ENCODE measurements around the gene PCNT. TPM values are rescaled to one million over a fixed set of nuclear protein-coding genes. Genes with fewer than 3 reads are reported as not detected.
"Not testable (repeated sequence)": the region's sequence is repeated elsewhere in the genome, so short reads cannot be mapped to it uniquely, and the experiment has no call there.

PCNT gene
- total RNA-seq, 2 experiments from 2014 or later = 42.1 to 42.7 TPM

DNA sequence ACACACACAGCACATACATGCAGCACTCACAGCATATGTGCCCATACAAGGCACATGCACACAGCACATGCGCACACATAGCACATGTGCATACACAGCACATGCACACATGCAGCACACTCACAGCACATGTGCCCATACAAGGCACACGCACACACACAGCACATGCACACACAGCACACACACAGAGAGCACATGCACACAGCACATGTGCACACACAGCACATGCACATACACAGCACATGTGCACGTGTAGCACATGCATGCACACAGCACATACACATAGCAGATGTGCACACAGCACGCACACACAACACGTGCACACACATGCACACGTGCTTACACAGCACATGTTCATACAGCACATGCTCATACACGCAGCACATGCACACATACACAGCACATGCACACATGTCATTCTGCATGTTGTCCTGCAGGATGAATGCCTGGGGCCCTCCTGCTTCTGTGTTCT is 48.1 kb downstream of the PCNT start:
- Mint-ChIP-seq H3K36me3 (ENCODE audit: low read depth) (peaks cover 10% of the 10 kb centered on the region), H3K27me3 (ENCODE audit: low read depth) (no peaks in the 10 kb centered on the region), H3K4me3 (no peak overlapping the region), H3K27ac (no peak overlapping the region), H3K4me1 (ENCODE audit: low read depth) (peaks cover 18% of the 10 kb centered on the region), H3K9me3 (no peaks in the 10 kb centered on the region)
- DNase-seq = no peak
- CTCF ChIA-PET = no interaction called here
- intact Hi-C loops (cut with micrococcal nuclease) = no loop called here

DNA sequence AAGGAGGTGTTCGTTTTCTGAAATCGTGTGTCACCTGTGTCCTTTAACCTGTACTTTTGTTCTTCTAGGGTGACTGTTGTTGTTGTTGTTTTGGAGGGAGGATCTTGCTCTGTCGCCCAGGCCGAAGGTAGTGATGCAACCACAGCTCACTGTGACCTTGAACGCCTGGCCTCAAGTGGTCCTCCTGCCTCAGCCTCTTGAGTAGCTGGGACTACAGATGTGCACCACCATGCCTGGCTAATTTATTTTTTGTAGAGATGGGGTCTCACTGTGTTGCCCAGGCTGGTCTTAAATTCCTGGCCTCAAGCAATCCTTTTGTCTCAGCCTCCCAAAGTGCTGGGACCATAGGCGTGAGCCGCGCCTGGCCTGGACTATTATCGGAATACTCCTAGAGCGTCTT is 49.0 kb downstream of the PCNT start:
- H3K27ac Mint-ChIP-seq; DNase-seq; H3K4me3 Mint-ChIP-seq; H3K9me3 Mint-ChIP-seq; H3K27me3 Mint-ChIP-seq (ENCODE audit: low read depth); intact Hi-C loops (cut with micrococcal nuclease); H3K36me3 Mint-ChIP-seq (ENCODE audit: low read depth); CTCF ChIA-PET: not testable (repeated sequence)
- peaks cover 15% of the 10 kb centered on the region for H3K4me1 Mint-ChIP-seq (ENCODE audit: low read depth)

DNA sequence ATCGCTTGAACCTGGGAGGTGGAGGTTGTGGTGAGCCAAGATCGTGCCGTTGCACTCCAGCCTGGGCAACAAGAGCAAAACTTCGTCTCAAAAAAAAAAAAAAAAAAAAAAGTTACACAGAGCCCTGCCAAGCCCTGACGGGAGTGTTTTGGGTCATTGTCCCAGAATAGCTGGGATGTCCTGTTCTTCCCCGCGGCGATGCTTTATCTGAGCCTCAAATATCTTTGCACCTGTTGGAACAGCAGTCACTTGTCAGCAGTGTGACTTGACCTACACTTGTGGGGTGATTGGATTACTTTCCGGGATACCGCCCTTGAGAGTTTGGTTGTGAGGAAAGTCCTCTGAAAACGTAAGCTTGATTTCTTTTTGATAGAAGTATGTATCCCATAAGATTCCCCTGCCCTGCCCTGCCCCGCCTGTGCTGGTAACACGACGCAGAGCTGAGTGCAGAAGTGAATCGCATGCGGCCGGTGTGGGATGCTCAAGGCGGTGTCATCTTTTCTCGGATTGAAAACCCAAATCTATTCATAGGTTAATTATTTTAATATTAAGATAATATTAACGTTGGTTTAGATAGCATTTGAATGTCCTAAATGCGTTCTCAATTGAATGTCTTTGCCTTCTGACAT is 50.9 kb downstream of the PCNT start:
- no peak overlapping the region for H3K4me3 Mint-ChIP-seq
- no peak overlapping the region for H3K27ac Mint-ChIP-seq
- DNase-seq = no peak
- intact Hi-C loops (cut with micrococcal nuclease) = no loop called here
- no peaks in the 10 kb centered on the region for H3K4me1 Mint-ChIP-seq (ENCODE audit: low read depth)
- peaks cover 21% of the 10 kb centered on the region for H3K36me3 Mint-ChIP-seq (ENCODE audit: low read depth)
- no peaks in the 10 kb centered on the region for H3K9me3 Mint-ChIP-seq
- CTCF ChIA-PET = no interaction called here
- no peaks in the 10 kb centered on the region for H3K27me3 Mint-ChIP-seq (ENCODE audit: low read depth)

DNA sequence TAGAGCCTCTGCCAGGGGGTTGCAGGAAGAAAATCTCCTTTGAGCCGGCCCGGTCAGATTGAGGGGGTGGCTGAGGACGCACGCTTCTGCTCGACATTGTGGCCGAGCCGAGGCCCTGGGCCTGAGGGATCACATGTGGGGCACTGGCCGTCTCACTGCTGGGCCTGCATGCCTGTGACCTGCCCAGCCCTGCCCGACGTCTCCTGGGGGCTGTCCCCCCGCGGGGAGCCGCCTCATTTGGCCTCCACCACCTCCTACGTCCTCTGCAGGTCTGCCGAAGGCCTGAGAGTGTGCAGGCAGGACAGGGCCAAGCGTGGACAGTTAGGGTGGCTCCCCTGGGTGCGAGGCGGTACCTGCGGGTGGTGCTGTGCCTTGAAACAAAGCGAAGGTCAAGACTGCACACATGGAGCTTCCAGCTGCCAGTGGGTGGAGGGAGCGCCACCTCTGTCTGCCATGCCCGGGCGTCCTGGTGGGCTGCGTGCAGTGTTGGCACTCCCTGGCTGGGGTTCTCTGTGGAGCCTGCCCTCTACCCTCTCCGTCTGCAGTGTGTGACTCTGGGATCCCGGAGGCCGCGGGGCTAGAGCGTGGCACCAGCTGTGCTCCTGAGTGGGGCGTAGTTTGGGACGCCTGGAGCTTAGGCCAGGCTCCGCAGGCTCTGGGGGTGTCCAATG is 51.7 kb downstream of the PCNT start:
- Mint-ChIP-seq H3K4me1 (ENCODE audit: low read depth) (no peaks in the 10 kb centered on the region), H3K4me3 (no peak overlapping the region), H3K27me3 (ENCODE audit: low read depth) (no peaks in the 10 kb centered on the region), H3K27ac (no peak overlapping the region), H3K36me3 (ENCODE audit: low read depth) (peaks cover 21% of the 10 kb centered on the region), H3K9me3 (no peaks in the 10 kb centered on the region)
- intact Hi-C loops (cut with micrococcal nuclease) = no loop called here
- no peak for DNase-seq
- CTCF ChIA-PET = no interaction called here

DNA sequence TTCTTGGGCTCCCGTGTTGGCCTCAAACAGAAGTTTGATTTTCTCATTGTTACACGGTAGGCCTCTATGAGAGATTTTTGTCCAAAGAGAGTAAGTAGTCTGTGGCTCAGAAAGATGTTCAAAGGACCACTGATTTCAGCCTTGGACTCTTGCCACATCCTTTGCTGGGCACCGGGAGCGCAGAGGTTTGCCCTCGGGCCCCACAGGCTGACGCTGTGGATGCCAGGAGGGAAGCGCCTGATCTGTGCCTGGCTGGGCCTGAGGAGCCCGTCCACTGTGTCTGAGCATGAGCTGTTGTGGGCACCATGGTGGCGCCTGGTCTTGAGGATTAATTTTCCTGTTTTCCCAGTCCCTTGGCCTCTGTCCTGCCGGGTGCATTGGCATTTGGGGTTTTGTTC is 52.3 kb downstream of the PCNT start:
- H3K4me3 Mint-ChIP-seq = no peak overlapping the region
- H3K4me1 Mint-ChIP-seq (ENCODE audit: low read depth) = no peaks in the 10 kb centered on the region
- intact Hi-C loops (cut with micrococcal nuclease) = no loop called here
- H3K27ac Mint-ChIP-seq = no peak overlapping the region
- H3K9me3 Mint-ChIP-seq = no peaks in the 10 kb centered on the region
- CTCF ChIA-PET = no interaction called here
- no peaks in the 10 kb centered on the region for H3K27me3 Mint-ChIP-seq (ENCODE audit: low read depth)
- DNase-seq = no peak
- peaks cover 22% of the 10 kb centered on the region for H3K36me3 Mint-ChIP-seq (ENCODE audit: low read depth)

DNA sequence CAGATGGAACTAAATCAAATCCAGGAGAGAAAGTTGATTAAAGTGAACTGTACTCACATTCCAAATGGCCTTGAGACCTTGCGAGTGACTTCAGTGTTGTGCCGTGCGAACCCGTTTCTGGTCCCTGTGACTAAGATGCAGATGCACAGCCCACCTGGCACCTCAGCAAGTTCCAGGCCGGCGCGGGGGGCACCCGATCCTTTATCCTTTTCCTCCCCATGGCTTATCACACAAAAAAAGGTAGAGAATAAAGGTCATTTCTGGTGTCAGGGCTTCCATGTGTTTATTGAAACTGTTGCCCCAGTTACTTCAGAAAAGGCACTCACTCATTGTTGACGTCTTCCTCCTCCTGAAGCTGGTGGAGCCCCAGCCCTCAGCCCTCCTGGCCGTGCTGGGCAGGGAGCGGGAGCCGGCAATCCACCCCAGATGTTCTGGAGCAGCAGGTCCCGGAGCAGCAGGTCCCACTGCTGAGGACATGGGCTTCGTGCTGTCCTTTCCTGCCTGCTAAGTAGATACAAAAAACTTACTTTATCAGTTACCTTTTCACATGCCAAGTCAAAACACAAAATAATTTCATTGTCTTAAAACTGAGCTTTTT is 53.0 kb downstream of the PCNT start:
- DNase-seq = no peak
- H3K27ac Mint-ChIP-seq = no peak overlapping the region
- peaks cover 3% of the 10 kb centered on the region for H3K9me3 Mint-ChIP-seq
- no peak overlapping the region for H3K4me3 Mint-ChIP-seq
- H3K27me3 Mint-ChIP-seq (ENCODE audit: low read depth) = no peaks in the 10 kb centered on the region
- intact Hi-C loops (cut with micrococcal nuclease) = no loop called here
- no peaks in the 10 kb centered on the region for H3K4me1 Mint-ChIP-seq (ENCODE audit: low read depth)
- CTCF ChIA-PET = no interaction called here
- peaks cover 27% of the 10 kb centered on the region for H3K36me3 Mint-ChIP-seq (ENCODE audit: low read depth)

DNA sequence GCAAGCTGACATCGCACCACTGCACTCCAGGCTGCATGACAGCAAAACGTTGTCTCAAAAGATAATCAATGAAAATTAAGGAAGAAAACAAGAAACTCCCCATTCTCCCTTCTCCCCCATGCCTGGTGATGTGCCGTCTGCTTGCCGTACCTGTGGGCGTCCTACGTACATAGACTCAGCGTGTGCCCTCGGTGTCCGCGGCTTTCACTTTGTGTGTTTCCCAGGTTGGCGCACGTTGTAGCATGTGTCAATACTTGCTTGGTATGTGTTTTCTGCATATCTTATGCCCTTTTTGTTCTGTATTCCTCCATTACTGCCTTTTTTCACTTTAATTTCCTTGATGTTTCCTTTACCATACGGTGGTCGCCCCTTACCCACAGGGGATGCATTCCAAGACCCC is 53.8 kb downstream of the PCNT start:
- H3K4me1 Mint-ChIP-seq (ENCODE audit: low read depth) = no peaks in the 10 kb centered on the region
- H3K4me3 Mint-ChIP-seq = no peak overlapping the region
- DNase-seq = no peak
- H3K36me3 Mint-ChIP-seq (ENCODE audit: low read depth) = peaks cover 35% of the 10 kb centered on the region
- H3K27ac Mint-ChIP-seq = no peak overlapping the region
- H3K27me3 Mint-ChIP-seq (ENCODE audit: low read depth) = no peaks in the 10 kb centered on the region
- CTCF ChIA-PET = no interaction called here
- H3K9me3 Mint-ChIP-seq = peaks cover 11% of the 10 kb centered on the region
- intact Hi-C loops (cut with micrococcal nuclease) = no loop called here

DNA sequence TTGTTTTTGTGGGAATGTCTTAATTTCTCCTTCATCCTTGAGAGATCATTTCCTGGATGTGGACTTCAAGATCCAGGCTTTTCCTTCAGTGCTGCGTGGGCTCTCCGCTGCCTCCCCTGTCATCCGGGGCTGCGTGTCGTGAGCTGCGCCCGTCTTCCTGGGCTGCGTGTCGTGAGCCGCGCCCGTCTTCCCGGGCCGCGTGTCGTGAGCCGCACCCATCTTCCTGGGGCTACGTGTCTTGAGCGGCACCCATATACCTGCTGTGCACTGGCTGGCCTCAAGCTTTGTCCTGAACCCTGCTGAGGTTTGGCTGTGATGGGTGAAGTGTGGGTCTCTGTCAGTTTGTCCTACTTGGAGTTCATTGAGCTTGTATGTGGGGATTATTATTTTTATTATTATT is 55.1 kb downstream of the PCNT start:
- Mint-ChIP-seq H3K4me3 (no peak overlapping the region), H3K4me1 (ENCODE audit: low read depth) (no peaks in the 10 kb centered on the region), H3K27ac (no peak overlapping the region), H3K27me3 (ENCODE audit: low read depth) (no peaks in the 10 kb centered on the region), H3K36me3 (ENCODE audit: low read depth) (peaks cover 48% of the 10 kb centered on the region), H3K9me3 (peaks cover 19% of the 10 kb centered on the region)
- intact Hi-C loops (cut with micrococcal nuclease) = no loop called here
- CTCF ChIA-PET = no interaction called here
- no peak for DNase-seq

DNA sequence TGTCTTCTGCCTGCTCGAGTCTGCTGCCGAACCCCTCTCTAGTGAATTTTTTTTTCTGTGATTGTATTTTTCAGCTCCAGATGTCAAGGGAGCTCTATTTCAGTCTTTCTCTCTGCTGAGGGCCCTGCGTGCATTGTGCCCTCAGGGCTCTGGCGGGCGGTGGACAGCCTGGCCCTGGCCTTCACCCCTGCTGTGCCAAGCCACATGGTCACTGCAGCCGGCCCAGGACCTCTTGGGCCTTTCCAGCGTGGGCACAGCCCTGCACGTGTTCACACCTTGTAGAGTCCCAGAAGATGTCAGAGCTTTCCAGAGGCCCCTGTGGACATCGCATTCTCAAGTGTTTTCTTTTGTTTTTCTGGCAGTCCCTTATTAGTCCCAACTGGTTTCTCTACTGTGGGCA is 55.7 kb downstream of the PCNT start:
- Mint-ChIP-seq H3K4me3 (no peak overlapping the region), H3K4me1 (ENCODE audit: low read depth) (no peaks in the 10 kb centered on the region), H3K27me3 (ENCODE audit: low read depth) (no peaks in the 10 kb centered on the region), H3K36me3 (ENCODE audit: low read depth) (peaks cover 54% of the 10 kb centered on the region), H3K9me3 (peaks cover 25% of the 10 kb centered on the region), H3K27ac (no peak overlapping the region)
- DNase-seq = no peak
- CTCF ChIA-PET = no interaction called here
- intact Hi-C loops (cut with micrococcal nuclease) = no loop called here

DNA sequence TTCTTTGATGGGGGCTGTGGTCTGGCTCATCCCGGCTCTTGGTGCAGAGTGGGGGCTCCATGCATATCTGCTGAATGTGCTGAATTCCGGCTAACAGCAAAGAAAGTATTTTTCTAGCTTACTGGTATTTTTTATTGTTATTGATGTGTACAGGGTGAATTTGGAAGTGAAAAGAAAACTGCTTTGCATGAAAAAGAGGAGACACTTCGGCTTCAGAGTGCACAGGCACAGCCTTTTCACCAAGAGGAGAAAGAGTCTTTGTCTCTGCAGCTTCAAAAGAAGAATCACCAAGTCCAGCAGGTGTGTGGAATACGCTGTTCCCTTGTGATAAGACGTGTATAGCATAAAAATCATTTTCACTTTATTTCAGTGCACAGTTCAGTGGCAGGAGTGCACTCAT is 57.6 kb downstream of the PCNT start:
- CTCF ChIA-PET = no interaction called here
- intact Hi-C loops (cut with micrococcal nuclease) = no loop called here
- no peak for DNase-seq
- Mint-ChIP-seq H3K27me3 (ENCODE audit: low read depth) (no peaks in the 10 kb centered on the region), H3K9me3 (peaks cover 26% of the 10 kb centered on the region), H3K36me3 (ENCODE audit: low read depth) (peaks cover 63% of the 10 kb centered on the region), H3K4me1 (ENCODE audit: low read depth) (no peaks in the 10 kb centered on the region), H3K27ac (no peak overlapping the region), H3K4me3 (no peak overlapping the region)

DNA sequence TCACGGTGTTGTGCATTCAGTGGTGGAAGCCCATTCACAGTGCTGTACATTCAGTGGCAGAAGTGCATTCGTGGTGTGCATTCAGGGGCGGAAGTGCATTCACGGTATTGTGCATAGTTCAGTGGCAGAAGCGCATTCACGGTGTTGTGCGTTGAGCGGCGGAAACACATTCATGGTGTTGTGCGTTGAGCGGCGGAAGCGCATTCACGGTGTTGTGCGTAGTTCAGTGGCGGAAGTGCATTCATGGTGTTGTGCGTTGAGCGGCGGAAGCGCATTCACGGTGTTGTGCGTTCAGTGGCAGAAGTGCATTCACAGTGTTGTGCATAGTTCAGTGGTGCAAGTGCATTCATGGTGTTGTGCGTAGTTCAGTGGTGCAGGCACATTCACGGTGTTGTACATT is 60.6 kb downstream of the PCNT start:
- no peaks in the 10 kb centered on the region for H3K4me1 Mint-ChIP-seq (ENCODE audit: low read depth)
- H3K27ac Mint-ChIP-seq = no peak overlapping the region
- peaks cover 50% of the 10 kb centered on the region for H3K36me3 Mint-ChIP-seq (ENCODE audit: low read depth)
- no peak overlapping the region for H3K4me3 Mint-ChIP-seq
- no peaks in the 10 kb centered on the region for H3K27me3 Mint-ChIP-seq (ENCODE audit: low read depth)
- DNase-seq = no peak
- H3K9me3 Mint-ChIP-seq = peaks cover 26% of the 10 kb centered on the region
- intact Hi-C loops (cut with micrococcal nuclease) = no loop called here
- CTCF ChIA-PET = no interaction called here

DNA sequence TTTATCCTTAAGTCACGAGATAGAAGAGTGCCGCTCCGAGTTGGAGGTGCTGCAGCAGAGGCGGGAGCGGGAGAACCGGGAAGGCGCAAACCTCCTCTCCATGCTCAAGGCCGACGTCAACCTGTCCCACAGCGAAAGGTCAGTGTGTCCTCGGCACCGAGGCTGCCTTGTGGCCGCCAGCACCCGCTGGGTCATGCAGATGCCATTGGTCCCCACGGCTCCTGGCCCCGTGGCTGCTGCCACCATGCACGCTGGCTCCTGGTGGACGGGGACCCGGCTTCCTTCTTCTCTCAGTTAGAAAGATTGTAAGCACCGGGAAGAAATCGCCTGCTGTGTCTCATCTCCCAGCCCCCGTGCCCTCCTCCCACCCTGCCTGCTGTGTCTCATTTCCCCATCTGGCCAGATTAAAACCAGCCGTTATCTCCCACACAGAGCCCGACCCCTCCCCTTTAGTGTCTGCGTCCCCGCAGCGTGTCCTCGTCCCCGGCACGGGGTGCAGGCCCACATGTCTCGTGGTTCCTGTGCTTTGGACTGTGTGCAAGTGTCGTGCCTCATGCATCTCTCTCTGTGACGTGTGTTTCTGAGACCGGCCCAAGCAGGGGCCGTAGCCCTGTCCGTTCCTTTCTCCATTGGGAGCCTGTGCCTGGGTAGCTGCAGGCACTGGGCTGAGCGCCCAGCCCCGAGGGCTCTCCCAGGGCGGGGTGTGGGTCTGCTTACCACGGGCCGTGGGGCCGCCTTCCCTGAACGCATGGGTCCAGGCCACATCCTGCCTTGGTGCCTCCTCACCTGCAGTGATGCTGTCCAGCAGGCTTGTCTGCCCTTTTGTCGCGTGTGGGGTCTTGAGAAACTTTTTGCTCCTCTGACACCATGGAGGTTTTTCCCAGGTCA is 62.1 kb downstream of the PCNT start:
- CTCF ChIA-PET = interaction anchor here (0.5 kb wide), 1 partner anchor 233 kb away, joined by 3 read pairs; no protein-coding TSS in a partner anchor
- no peak overlapping the region for H3K4me3 Mint-ChIP-seq
- H3K27me3 Mint-ChIP-seq (ENCODE audit: low read depth) = no peaks in the 10 kb centered on the region
- no peaks in the 10 kb centered on the region for H3K4me1 Mint-ChIP-seq (ENCODE audit: low read depth)
- intact Hi-C loops (cut with micrococcal nuclease) = no loop called here
- DNase-seq = no peak
- peaks cover 47% of the 10 kb centered on the region for H3K36me3 Mint-ChIP-seq (ENCODE audit: low read depth)
- no peak overlapping the region for H3K27ac Mint-ChIP-seq
- peaks cover 26% of the 10 kb centered on the region for H3K9me3 Mint-ChIP-seq

Data from activated naive CD4-positive, alpha-beta T cell treated with anti-CD3 and anti-CD28 coated beads for 36 hours (primary cell).